K562 (cell line): ENCODE measurements around the gene C17orf114.
A peak's percentile ranks its signal among the peaks of the same experiment; 100 is the strongest.

ENCODE experiments used
- ARID4B ChIP-seq: sonication (generic); formaldehyde crosslinking; IDR thresholded peaks from 2 replicates; pipeline ENCODE4 v1.8.0; 2022; ENCODE audit warnings: mild to moderate bottlenecking, missing genetic modification reagents
- ILF3 ChIP-seq: fragments of 450-650 bp; IDR thresholded peaks from 2 replicates; pipeline ENCODE4 v1.6.1; 2018; ENCODE audit warnings: antibody characterized with exemption, mild to moderate bottlenecking, moderate library complexity, borderline replicate concordance
- IRF2 ChIP-seq: sonication (generic); formaldehyde crosslinking; IDR thresholded peaks from 2 replicates; pipeline ENCODE4 v1.8.1; 2022; ENCODE audit warnings: mild to moderate bottlenecking, missing genetic modification reagents
- KLF16 ChIP-seq: IDR thresholded peaks from 2 replicates; pipeline ENCODE4 v1.6.1; 2016; ENCODE audit warnings: antibody characterized with exemption
- MCM2 ChIP-seq: fragments of 450-650 bp; IDR thresholded peaks from 2 replicates; pipeline ENCODE4 v1.6.1; 2017; ENCODE audit warnings: low read depth, mild to moderate bottlenecking
- MEIS2 ChIP-seq: fragments of 450-650 bp; IDR thresholded peaks from 2 replicates; pipeline ENCODE4 v1.6.1; 2014; ENCODE audit warnings: mild to moderate bottlenecking; ENCODE audit not compliant: partially characterized antibody
- NR0B1 ChIP-seq: fragments of 450-650 bp; IDR thresholded peaks from one replicate; pipeline ENCODE4 v1.6.1; 2018; ENCODE audit warnings: mild to moderate bottlenecking, moderate library complexity; ENCODE audit not compliant: partially characterized antibody
- NUFIP1 ChIP-seq: fragments of 450-650 bp; IDR thresholded peaks from 2 replicates; pipeline ENCODE4 v1.6.1; 2018; ENCODE audit not compliant: partially characterized antibody
- PHF8 ChIP-seq: fragments of 200-600 bp; sonication (generic); IDR thresholded peaks from 2 replicates; pipeline ENCODE4 v1.6.1; 2012; ENCODE audit warnings: mixed run types, mild to moderate bottlenecking, inconsistent platforms, low read length, moderate library complexity, borderline replicate concordance
- POLR2H ChIP-seq: IDR thresholded peaks from 2 replicates; pipeline ENCODE4 v1.6.1; 2016; ENCODE audit warnings: missing genetic modification characterization, low read depth, mild to moderate bottlenecking, control low read depth, missing compliant biosample characterization, moderate library complexity
- PTTG1 ChIP-seq: fragments of 450-650 bp; IDR thresholded peaks from 2 replicates; pipeline ENCODE4 v1.6.1; 2016; ENCODE audit warnings: low read depth, mild to moderate bottlenecking, missing genetic modification characterization, missing compliant biosample characterization
- SAFB ChIP-seq: fragments of 200-400 bp; formaldehyde crosslinking; IDR thresholded peaks from 2 replicates; pipeline ENCODE4 v1.6.1; 2017; ENCODE audit warnings: low read depth, low read length, borderline replicate concordance
- SMARCA5 ChIP-seq: fragments of 450-650 bp; IDR thresholded peaks from 2 replicates; pipeline ENCODE4 v1.6.1; 2016
- TEAD2 ChIP-seq: fragments of 450-650 bp; IDR thresholded peaks from 2 replicates; pipeline ENCODE4 v1.6.1; 2016; ENCODE audit warnings: missing genetic modification characterization, control low read depth, missing compliant biosample characterization
- TFAM ChIP-seq: fragments of 250-450 bp; sonication (Bioruptor Pico); conservative IDR thresholded peaks from 2 replicates; pipeline ENCODE4 v1.5.0; 2021; ENCODE audit warnings: mild to moderate bottlenecking, moderate library complexity
- TFAP4 ChIP-seq: sonication (generic); formaldehyde crosslinking; IDR thresholded peaks from 2 replicates; pipeline ENCODE4 v1.8.0; 2022; ENCODE audit warnings: missing genetic modification reagents, mild to moderate bottlenecking, moderate library complexity, borderline replicate concordance
- THRAP3 ChIP-seq: fragments of 450-650 bp; IDR thresholded peaks from 2 replicates; pipeline ENCODE4 v1.6.1; 2016; ENCODE audit warnings: mild to moderate bottlenecking, inconsistent platforms, borderline replicate concordance
- TSC22D4 ChIP-seq: fragments of 450-650 bp; IDR thresholded peaks from 2 replicates; pipeline ENCODE4 v1.6.1; 2016; ENCODE audit warnings: missing genetic modification characterization, missing biosample characterization, control low read depth
- XRCC4 ChIP-seq: IDR thresholded peaks from one replicate; pipeline ENCODE4 v1.6.1; 2011; ENCODE audit not compliant: insufficient read depth, insufficient read length; ENCODE audit errors: extremely low read depth
- ZC3H11A ChIP-seq: IDR thresholded peaks from 2 replicates; pipeline ENCODE4 v1.6.1; 2012; ENCODE audit warnings: low read depth, low read length, improper control_type of control experiment
- ZNF121 ChIP-seq: sonication (generic); formaldehyde crosslinking; conservative IDR thresholded peaks from 2 replicates; pipeline ENCODE4 v1.8.0; 2022; ENCODE audit warnings: missing genetic modification reagents
- ZNF655 ChIP-seq: fragments of 250-450 bp; sonication (Bioruptor Pico); IDR thresholded peaks from 2 replicates; pipeline ENCODE4 v1.5.0; 2021

C17orf114 gene

DNA sequence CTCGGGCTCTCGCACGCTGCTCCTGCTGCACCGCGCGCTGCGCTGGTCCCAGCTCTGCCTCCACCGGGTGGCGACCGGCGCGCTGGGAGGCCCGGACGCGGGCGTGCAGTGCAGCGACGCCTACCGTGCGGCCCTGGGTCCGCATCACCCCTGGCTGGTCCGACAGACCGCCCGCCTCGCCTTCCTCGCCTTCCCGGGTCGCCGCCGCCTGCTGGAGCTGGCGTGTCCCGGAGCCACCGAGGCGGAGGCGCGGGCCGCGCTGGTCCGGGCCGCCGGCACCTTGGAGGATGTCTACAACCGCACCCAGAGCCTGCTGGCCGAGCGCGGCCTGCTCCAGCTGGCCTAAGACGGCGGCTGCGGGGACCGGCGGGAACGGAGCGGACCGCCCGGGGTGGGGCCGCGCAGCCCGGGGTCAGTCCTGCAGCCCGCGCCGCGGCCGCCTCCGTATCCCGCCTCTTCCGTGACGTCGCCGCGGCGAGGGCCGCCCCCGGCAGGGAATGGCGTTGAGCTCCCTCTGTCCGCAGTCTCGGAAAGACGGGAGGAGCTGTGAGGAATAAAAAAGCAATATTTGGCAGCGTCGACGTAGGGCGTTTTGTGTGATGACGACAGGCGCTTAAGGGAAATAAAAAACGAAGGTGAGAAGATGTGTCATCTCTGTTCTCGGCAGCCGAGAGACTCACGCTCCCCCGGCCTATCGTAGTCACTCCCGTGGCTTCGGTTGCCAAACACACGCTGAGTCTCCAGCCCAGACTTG, 12.0 kb downstream of the C17orf114 start (continued):
- TF ChIP-seq ZNF121 (CRISPR knock-in tag) (no peak), MEIS2 (no peak), XRCC4 (no peak), NR0B1 (no peak), KLF16 (no peak), SAFB (0 out of 2 replicates have a peak, but pooled peaks have one; percentile 21), SMARCA5 (no peak), ZNF655 (no peak), ILF3 (no peak), MCM2 (no peak), IRF2 (CRISPR knock-in tag) (no peak), TFAP4 (CRISPR knock-in tag) (peak; percentile 69), ARID4B (peak; percentile 89; the same call in 1 of the 2 replicates), PHF8 (peak; percentile 85; the same call in 1 of the 2 replicates), POLR2H (tag) (no peak), THRAP3 (no peak), TFAM (CRISPR knock-in tag) (no peak), NUFIP1 (no peak), TEAD2 (tag) (no peak), PTTG1 (tag) (no peak), ZC3H11A (no peak), TSC22D4 (tag) (no peak)
